ENCODE data around the gene HOXA3. TPM values are rescaled to one million over a fixed set of nuclear protein-coding genes. Genes with fewer than 3 reads are reported as not detected.

Gene HOXA3
- total RNA-seq, 3 donors from 2014 or later (not counting 1 experiment from before 2014, with no cell fraction given): 0.32 to 0.78 (median 0.35) TPM

DNA sequence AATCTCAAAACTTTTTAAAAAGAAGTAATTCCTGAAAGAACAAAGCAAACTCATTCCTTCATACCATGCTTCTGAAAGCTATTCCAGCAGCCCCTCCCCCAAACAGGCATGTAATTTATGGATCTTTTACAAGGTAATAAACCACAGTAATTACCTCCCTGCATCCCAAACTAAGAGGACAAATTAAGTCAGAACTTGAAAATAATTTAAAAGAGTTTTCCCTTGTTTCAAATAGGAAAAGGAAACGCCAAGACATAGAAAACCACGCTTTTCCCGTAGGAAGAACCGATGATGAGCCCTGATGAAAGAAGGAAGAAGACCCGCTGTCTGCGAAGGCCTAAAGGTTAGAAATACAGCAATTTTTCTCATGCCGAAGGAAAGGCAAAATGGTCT, 30.7 kb downstream of the HOXA3 start:
- no peak overlapping the region for H3K4me3 ChIP-seq (ENCODE audit: low read length)
- peaks cover 11 to 17% of the 10 kb centered on the region in 2 donors for H3K27me3 Mint-ChIP-seq (ENCODE audit: low read depth in 2 of 2)
- H3K27ac ChIP-seq (ENCODE audit: low read length): no peak overlapping the region
- H3K4me1 Mint-ChIP-seq: no peaks in the 10 kb centered on the region
- intact Hi-C loops (cut with micrococcal nuclease): no loop called here
- H3K27ac Mint-ChIP-seq: no peak overlapping the region
- no peak overlapping the region for H3K4me3 Mint-ChIP-seq
- no peaks in the 10 kb centered on the region for H3K36me3 ChIP-seq (ENCODE audit: control insufficient read depth, insufficient read depth, low read length)
- no peaks in the 10 kb centered on the region for H3K36me3 Mint-ChIP-seq
- H3K9me3 ChIP-seq (ENCODE audit: control insufficient read depth, insufficient read depth, low read length): no peaks in the 10 kb centered on the region
- no peaks in the 10 kb centered on the region for H3K27me3 ChIP-seq (ENCODE audit: control insufficient read depth, insufficient read depth, low read length)
- TF ChIP-seq, protein P1, sequence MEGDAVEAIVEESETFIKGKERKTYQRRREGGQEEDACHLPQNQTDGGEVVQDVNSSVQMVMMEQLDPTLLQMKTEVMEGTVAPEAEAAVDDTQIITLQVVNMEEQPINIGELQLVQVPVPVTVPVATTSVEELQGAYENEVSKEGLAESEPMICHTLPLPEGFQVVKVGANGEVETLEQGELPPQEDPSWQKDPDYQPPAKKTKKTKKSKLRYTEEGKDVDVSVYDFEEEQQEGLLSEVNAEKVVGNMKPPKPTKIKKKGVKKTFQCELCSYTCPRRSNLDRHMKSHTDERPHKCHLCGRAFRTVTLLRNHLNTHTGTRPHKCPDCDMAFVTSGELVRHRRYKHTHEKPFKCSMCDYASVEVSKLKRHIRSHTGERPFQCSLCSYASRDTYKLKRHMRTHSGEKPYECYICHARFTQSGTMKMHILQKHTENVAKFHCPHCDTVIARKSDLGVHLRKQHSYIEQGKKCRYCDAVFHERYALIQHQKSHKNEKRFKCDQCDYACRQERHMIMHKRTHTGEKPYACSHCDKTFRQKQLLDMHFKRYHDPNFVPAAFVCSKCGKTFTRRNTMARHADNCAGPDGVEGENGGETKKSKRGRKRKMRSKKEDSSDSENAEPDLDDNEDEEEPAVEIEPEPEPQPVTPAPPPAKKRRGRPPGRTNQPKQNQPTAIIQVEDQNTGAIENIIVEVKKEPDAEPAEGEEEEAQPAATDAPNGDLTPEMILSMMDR (IDR thresholded peaks at IDR 0.05): no peak
- ATAC-seq (no peak), DNase-seq (no peak)
- H3K4me1 ChIP-seq (ENCODE audit: control insufficient read depth, insufficient read depth, low read length): no peaks in the 10 kb centered on the region
- H3K9me3 Mint-ChIP-seq: no peaks in the 10 kb centered on the region
- 96% methylated on average over 7 of the region's 7 CpGs for WGBS (ENCODE audit: insufficient coverage)

DNA sequence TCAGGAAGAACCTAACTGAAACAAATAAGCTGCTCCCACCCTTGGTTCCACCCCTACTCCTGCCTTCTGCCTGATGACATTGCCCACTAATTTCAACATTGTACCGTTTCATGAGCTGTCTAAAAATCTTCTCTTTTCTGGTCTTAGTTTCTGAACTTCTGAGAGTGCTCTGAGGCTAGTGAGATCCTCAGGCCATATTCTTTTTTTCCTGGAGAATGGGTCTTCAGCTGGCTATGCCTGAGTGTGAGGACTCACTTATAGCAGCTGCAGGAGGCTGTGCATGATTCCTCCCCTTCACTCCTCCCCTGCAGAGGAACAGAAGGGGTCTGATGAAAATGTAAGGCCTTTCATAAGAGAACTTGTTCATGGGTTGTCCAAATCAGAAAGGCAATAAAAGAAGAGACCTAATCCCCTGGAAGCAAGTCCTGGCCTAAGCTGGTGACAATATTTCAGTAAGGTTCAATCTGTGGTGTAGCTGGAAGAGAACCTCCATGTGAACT, 32.9 kb downstream of the HOXA3 start:
- Histone ChIP-seq H3K36me3 (ENCODE audit: control insufficient read depth, insufficient read depth, low read length) (no peaks in the 10 kb centered on the region), H3K27me3 (ENCODE audit: control insufficient read depth, insufficient read depth, low read length) (no peaks in the 10 kb centered on the region), H3K27ac (ENCODE audit: low read length) (no peak overlapping the region), H3K9me3 (ENCODE audit: control insufficient read depth, insufficient read depth, low read length) (no peaks in the 10 kb centered on the region), H3K4me3 (ENCODE audit: low read length) (no peak overlapping the region), H3K4me1 (ENCODE audit: control insufficient read depth, insufficient read depth, low read length) (no peaks in the 10 kb centered on the region)
- no peak overlapping the region for H3K4me3 Mint-ChIP-seq
- H3K27me3 Mint-ChIP-seq (ENCODE audit: low read depth in 2 of 2): peaks cover 0 to 9% of the 10 kb centered on the region in 2 donors
- no peak overlapping the region for H3K27ac Mint-ChIP-seq
- H3K9me3 Mint-ChIP-seq: no peaks in the 10 kb centered on the region
- TF ChIP-seq, protein P1 (IDR thresholded peaks at IDR 0.05): no peak
- no peaks in the 10 kb centered on the region for H3K4me1 Mint-ChIP-seq
- ATAC-seq (no peak), DNase-seq (no peak)
- WGBS (ENCODE audit: insufficient coverage): 70% methylated on average over 1 of the region's 1 CpG
- intact Hi-C loops (cut with micrococcal nuclease): no loop called here
- no peaks in the 10 kb centered on the region for H3K36me3 Mint-ChIP-seq

DNA sequence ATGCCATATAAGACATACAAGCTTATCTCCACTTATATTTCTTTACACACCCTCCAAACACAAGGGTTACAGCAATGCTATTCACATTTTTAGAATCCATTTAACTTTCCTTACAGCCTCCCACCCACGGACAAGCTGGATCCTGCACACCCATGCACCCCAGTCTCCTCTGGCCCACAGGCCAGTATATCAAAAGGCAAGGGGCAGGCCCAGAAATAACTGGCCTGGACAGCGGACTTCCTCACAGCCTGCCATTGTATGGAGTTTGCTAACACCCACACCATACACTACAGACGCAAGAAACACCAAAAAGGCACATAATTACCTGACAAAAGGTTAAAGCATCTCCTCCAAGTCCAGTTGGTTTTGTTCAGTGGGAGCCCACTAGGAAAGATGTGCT, 33.8 kb downstream of the HOXA3 start:
- no peaks in the 10 kb centered on the region for H3K9me3 Mint-ChIP-seq
- H3K4me1 Mint-ChIP-seq: no peaks in the 10 kb centered on the region
- no peak overlapping the region for H3K27ac Mint-ChIP-seq
- Histone ChIP-seq H3K4me1 (ENCODE audit: control insufficient read depth, insufficient read depth, low read length) (no peaks in the 10 kb centered on the region), H3K27me3 (ENCODE audit: control insufficient read depth, insufficient read depth, low read length) (no peaks in the 10 kb centered on the region), H3K36me3 (ENCODE audit: control insufficient read depth, insufficient read depth, low read length) (no peaks in the 10 kb centered on the region), H3K9me3 (ENCODE audit: control insufficient read depth, insufficient read depth, low read length) (no peaks in the 10 kb centered on the region), H3K4me3 (ENCODE audit: low read length) (no peak overlapping the region), H3K27ac (ENCODE audit: low read length) (no peak overlapping the region)
- WGBS (ENCODE audit: insufficient coverage): 87% methylated on average over 2 of the region's 3 CpGs
- DNase-seq (no peak), ATAC-seq (no peak)
- intact Hi-C loops (cut with micrococcal nuclease): no loop called here
- TF ChIP-seq, protein P1 (IDR thresholded peaks at IDR 0.05): no peak
- no peak overlapping the region for H3K4me3 Mint-ChIP-seq
- H3K27me3 Mint-ChIP-seq (ENCODE audit: low read depth in 2 of 2): peaks cover 0 to 4% of the 10 kb centered on the region in 2 donors
- H3K36me3 Mint-ChIP-seq: no peaks in the 10 kb centered on the region

DNA sequence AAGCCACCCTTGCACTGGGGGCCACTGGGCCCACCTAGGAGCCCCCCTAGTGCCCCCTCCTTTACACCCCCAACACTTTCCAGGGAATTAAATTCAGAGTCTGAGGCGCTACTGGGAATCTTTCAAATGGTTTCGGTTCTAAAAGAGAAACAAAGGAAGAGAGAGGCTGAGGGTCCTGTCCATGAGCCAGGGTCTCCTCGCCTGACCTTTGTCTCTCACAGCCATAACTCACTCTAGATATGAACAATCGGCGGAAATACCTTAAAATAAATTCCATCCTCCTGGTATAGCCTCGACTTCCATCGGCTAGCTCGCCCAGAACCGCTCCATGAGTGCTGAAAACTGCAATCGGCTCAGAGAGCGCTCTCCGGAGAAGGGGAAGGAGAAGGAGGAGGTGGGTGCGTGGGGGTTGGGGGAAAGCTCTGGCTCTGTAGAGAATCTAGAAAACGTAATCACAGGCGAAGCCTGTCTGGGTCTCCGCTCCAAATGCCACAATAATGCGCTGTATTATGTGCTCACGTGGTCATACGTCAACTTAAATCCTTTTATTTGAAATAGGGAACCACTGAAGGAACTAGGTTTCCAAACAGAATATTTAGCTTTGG, 34.4 kb downstream of the HOXA3 start:
- Histone ChIP-seq H3K27me3 (ENCODE audit: control insufficient read depth, insufficient read depth, low read length) (no peaks in the 10 kb centered on the region), H3K4me1 (ENCODE audit: control insufficient read depth, insufficient read depth, low read length) (no peaks in the 10 kb centered on the region), H3K36me3 (ENCODE audit: control insufficient read depth, insufficient read depth, low read length) (no peaks in the 10 kb centered on the region), H3K4me3 (ENCODE audit: low read length) (no peak overlapping the region), H3K27ac (ENCODE audit: low read length) (no peak overlapping the region), H3K9me3 (ENCODE audit: control insufficient read depth, insufficient read depth, low read length) (no peaks in the 10 kb centered on the region)
- WGBS (ENCODE audit: insufficient coverage): 91% methylated on average over 19 of the region's 19 CpGs
- intact Hi-C loops (cut with micrococcal nuclease): no loop called here
- TF ChIP-seq, protein P1 (IDR thresholded peaks at IDR 0.05): no peak
- H3K4me1 Mint-ChIP-seq: no peaks in the 10 kb centered on the region
- DNase-seq: no peak
- H3K36me3 Mint-ChIP-seq: no peaks in the 10 kb centered on the region
- H3K9me3 Mint-ChIP-seq: no peaks in the 10 kb centered on the region
- no peak overlapping the region for H3K4me3 Mint-ChIP-seq
- H3K27ac Mint-ChIP-seq: no peak overlapping the region
- peaks cover 0 to 4% of the 10 kb centered on the region in 2 donors for H3K27me3 Mint-ChIP-seq (ENCODE audit: low read depth in 2 of 2)
- no peak for ATAC-seq
